ENCODE measurements around the gene GPR153.

Gene GPR153

DNA sequence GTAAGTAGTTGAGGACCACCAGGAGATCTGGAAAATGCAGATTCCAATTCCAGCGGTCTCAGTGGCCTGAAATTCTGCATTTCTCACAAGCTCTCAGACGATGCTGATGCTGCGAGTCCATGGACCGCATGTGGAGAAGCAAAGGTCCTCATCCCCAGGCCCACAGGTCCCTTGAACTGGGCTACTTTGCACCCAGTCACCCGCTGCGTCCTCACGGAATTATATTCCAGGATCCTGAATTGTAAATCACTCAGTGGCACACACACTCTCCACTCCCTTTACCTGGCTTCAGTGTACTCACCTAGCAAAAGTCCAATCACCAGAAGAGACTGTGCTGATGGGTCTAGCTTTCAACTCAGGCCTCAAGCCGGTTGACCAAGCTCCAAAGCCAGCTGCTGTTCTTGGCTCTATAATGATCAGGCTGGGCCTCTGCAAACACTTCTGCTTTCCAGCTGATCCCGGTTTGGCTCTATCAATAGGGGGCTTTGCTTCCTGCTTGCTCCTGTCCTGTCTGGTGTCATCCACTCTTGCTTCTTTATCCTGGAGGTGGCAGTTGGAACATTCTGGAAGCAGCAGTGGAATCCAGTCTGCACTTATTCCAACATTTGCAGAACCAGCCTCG is 60.6 kb downstream of the GPR153 start:
- DNase-seq (ENCODE audit: low spot score), result no peak

DNA sequence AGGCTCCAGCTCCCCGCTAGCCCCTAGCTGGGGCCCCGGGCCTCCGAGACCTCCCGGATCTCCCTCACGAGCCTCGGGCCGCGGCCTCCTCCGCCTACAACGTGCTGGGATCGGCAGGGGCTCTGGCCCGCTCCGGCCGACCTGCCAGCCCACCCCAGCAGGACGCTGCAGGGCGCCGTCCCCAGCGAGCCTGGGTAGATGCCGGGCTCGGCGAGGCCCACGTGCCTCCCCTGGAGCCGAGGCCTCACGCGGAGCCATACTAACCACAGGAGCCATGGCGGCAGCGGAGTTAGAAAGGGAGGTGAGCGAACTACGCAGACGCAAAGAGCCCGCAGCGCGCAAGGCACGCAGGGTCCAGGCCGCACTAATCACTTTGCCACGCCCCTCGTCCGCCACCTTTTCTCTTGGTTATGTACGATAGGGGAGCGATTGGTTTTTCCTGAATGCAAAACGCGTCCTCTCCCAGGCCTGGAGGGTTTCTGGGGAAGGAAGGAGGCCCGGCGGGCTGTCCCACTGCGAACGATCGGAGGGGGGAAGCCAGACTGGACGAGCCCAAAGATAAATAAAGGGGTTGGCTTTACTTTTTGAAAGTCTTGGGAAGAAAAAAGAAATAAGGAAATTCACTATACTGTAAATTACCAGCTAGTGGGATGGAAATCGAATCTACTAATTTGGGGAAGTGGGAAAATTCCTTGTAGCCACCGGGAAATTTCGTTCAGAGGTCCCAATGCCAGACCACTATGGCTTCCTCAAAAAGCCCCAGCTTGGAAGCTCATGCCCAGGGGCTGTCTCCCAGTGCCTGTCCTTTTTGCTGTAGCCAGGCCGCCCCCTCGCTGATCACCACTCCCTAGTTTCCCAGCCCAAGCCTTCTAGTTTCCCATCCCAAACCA is 61.4 kb downstream of the GPR153 start, which contains the start of gene RPL22:
RPL22 (minus strand) TSS at position 298 of the 890 bp plus-strand sequence; CDS start at position 276, 22 bp downstream.
- DNase-seq (ENCODE audit: low spot score), result peak; percentile 99

DNA sequence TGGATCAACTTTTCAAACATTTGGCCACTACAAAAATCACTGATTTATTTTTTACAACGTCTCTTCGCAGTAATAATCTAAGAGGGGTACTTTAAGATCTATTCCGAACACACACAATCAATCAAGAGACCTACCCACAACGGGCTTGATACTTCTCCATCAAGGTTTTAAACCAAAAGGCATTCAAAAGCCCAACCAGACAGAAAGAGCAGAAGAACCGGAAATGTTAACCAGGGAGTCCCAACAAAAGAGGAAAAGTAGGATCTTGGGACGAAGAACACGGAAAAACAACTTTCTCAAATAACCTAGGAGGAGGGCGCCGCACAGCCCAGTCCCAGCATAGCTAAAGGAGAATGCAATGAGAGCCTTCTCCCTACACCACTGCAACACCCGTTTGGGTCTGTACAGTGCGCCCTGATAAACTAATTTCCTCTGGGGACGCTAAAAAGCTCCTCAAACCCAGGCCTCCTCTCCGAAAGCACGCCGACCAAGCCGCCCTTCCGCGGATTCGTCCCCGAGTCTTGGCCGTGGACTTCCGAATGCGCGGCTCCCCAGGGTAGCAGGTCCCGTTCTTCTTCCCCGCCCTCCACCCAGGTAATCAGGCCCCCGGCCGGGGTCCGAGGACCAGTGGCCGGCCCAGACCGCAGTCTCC is 62.1 kb downstream of the GPR153 start:
- no peak for DNase-seq (ENCODE audit: low spot score)

DNA sequence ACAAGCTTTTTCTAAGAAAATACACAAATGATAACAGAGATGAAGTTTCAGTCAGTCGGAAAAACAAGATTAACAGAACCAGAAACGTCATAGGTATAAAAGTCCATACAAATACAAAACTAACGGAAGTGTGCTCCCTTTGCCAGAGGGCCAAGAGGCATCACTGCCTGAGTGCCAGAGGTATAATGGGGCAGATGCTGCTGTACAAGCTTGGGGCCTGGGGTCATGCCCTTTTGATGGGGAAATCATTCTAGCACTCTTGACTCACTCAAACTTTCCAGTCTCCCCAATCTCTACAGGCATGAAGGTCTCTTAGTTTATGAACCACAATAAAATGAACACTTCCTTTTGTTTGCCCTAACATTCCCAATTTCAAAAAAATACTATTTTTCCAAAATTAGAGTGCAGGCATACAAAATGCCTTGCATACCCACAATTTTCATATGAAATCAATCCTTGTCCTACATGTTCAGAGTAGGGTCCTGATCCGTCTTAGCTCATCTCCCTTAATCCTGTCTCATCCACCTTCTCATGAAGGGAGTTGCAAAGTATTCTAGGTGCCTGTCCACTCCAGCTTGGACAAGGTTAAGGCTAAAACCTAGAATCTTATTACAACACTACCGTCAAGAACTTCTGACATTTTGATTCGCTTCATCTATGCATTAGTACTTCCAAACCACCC is 63.0 kb downstream of the GPR153 start:
- DNase-seq (ENCODE audit: low spot score), result no peak

All from cerebellar cortex (tissue), 1 donor.